GM19372 (cell line): ENCODE measurements around the gene GSX1.
"Not testable (repeated sequence)": the region's sequence is repeated elsewhere in the genome, so short reads cannot be mapped to it uniquely, and the experiment has no call there.

ENCODE experiments used
- ATAC-seq: cut with Tn5 transposase; IDR thresholded peaks from one replicate; pipeline ENCODE4 v1.9.1; 2021; ENCODE audit warnings: mild to moderate bottlenecking, low read depth, moderate library complexity; ENCODE audit not compliant: unreplicated experiment

GSX1 gene

DNA sequence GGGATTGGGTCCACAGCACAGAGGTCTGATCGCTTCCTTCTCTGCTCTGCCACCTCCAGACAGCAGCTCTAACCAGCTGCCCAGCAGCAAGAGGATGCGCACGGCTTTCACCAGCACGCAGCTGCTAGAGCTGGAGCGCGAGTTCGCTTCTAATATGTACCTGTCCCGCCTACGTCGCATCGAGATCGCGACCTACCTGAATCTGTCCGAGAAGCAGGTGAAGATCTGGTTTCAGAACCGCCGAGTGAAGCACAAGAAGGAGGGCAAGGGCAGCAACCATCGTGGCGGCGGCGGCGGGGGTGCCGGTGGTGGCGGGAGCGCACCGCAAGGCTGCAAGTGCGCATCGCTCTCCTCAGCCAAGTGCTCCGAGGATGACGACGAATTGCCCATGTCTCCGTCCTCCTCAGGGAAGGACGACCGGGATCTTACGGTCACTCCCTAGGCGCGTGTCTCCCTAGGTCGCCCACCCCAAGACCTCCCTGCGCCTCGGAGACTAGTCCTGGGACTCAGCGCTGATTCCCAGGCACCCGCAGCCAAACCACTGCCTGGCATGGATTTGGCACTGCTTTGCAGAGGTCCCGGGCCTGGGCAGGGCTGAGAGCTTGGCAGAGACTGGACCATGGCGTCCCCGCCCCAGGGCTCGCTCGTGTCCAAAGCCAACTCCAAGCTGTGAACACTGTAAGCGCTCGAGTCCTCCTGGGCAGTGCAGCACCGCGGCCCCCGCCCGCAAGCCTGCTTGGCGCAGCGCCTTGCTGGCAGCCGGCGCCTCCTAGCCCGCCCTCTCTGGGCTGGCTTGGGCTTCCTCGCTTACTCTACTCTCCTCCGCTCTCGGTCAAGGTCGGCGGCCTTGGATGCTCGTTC is 1.5 kb downstream of the GSX1 start:
- no peak for ATAC-seq

DNA sequence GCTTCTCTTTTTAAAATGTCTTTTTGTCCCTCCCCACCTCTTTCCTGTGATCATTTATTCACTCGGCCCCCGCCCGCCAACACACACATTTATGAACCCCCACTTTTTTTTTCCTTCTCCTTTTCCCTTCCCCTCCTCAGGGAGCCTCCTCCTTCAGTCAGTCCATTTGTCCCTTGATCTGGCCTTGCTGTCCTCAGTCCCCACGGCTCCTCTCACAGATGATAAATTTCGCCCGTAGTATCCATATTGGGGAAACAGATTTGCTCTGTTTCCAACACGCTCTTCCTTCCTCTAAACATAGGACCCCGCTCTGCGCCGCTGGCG is 2.0 kb downstream of the GSX1 start:
- no peak for ATAC-seq

DNA sequence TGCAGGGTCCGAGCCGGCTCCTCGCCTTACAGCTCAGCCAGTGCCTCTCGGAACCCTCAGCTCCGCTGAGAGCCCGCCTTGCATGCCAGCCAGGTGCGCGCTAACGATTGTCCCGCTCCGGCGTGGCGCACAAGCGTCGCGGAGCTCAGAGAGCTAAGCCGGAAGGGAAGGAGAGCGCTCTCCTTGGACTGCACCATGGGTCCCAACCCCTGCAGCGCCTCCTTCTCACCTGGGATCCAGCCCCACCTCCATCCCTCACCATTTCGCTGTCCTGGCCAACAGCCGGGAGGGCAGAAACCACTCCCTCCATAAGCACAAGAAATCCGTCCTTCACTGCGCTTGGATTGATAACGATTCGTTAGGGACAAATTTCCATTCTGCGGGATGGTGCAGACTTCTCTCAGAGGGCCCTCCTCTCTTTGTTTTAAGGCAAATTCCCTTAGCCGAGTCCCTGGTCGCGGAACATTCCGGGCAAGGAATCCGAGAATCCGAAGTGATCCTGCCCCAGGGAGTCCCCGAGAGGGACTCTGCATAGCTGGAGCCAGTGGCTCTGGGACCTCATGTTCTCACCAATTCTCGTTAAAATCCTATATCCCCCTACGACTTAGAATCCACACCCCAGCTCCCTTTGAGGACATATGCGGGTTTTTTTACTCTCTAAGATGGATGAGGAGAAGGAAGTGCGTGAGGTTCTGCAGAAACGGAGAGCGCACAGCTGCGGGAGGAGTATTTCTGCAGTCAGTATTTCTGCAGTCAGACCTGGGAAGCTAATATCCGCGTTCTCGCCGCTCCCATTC is 2.8 kb downstream of the GSX1 start:
- no peak for ATAC-seq

DNA sequence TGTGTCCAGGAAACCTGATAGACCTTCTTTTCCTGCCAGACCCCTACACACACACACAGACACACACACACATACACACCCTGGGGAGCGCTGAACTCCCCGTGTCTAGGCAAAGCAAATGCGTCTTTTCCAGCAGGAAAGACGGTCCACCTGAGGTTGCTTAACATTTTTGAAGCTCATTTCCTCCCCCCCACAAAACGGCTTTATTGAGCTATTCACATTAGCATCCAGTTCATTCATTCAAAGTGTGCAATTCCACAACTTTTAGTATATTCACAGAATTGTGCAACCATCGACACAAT is 3.4 kb downstream of the GSX1 start:
- ATAC-seq: no peak

DNA sequence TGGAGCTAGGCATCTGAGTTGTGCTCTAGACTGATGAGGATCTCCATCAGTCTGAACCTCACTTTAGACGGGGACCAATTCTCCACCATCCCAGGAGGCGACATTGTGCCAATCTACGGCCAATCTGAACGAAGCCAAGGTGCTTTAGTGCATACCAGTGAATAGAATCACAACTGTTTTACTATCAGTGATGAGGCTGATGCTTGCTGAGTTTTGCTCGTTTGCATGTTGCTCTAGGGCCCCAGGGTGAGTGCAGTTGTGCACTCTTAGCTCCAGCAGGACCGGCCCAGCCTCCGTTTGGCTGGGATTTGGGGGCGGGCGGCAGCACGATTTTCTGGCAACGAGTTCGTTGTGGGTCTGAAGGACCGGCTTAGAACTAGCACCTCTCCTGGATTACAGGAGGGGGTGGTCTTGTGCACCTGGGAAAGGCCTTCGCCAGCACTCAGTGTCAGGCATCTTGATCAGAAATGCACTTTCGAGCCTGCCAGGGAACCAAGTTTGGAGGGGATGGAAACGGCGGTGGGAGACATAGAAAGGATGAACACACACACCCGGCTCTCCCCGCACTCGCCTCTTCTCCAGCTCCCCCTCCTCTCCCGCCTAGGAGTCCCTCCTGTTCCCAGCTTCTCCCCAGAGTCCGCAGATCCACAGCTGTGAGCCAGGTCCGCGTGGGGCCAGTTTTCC is 4.4 kb downstream of the GSX1 start:
- ATAC-seq: no peak

DNA sequence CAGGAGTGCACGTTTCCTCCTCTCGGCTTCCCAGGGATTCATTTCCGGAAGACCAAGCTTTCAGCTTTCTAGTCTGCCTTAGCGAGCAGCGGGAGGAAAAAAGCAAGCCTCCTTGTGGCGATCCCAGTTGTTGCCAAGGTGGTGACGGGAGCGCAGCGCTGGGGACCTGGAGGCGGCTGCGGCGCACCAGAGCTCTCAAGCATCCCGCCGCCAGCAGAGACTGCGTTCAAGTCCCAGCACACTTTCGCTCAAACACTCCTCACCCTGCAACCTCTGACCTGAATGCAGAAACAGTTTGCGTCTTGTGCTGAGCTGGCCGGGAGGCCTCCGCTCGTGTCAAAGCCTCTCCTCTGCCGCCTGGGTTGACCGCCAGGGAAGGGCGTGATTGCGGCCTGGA is 4.9 kb downstream of the GSX1 start:
- no peak for ATAC-seq

DNA sequence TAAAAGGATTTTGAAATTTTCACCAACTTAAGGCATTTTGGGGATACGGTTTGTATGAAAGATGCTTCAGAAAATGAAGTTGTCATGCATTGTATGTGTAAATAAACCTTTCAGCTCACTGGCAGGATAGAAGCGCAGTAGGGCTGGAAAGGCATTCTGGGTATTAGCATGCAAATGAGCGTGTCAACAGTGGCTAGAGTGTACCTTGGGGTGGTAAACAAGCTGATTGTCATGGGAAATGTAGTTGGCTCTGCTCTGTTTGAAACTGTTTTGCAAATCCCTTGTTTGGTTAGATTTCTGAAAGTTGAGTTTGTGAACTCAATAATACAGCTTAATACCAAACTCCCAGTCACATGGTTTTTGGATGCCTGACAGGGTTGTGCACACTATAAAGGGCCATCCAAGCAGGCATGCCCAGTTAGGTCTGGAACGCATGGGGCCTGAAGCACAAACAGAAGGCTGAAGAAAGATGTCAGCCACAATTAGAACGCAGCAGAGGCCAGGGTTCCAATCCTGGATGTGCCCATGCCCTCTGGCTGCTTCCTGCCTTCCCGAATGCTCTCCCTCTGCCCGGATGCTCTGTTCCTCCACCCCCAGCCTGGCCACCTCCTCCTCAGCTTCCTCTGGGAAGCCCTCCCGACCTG is 14.6 kb downstream of the GSX1 start:
- no peak for ATAC-seq

DNA sequence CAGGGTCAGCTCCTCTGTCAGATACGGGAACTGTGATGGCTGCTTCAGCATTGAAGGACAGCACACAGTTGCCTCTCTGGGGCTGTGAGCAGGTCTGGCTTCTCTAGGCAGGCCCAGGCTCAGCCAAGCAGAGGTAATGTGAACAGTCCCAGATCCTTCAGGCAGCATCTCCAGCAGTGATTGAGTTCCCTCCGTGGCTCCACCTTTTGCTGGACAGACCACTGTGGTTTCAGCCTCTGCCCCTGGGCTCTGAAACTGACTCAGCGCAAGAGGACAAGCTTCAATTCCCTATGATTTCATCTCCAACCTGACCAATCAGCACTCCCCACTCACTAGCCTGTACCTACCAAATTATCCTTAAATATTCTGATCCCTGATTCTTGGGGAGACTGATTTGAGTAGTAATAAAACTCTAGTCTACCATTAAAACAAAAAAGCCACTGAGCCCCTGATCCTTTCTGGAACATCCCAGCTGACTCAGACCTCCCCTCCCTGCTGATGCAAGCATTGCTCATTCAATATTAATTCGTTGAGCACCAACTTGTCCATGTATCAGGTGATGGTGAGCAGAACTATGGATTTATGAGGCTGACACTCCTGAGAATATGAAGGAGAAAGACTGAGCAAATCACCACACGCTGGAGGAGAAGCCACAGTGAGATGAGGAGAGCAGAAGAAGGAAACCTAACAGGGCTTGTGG is 16.7 kb downstream of the GSX1 start:
- ATAC-seq: no peak

DNA sequence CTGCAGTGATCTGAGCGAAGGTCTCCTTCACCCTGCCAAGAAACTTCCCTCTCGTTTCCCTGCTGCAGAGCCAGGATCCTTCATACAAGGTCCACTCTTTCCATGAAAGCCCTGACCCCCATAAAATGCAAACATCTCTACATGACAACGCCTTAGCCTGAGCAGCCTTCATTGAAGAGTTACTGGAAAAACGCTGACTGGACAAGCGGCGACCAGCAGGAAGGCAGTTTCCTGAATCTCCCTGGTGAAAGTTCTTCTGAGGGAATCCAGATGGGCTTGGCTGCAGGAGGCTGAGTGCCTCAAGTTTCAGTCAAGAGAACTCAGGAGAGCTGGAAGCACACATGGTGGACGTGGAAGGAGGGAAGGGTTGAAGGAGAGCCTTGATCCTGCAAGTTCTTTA is 17.7 kb downstream of the GSX1 start:
- no peak for ATAC-seq

DNA sequence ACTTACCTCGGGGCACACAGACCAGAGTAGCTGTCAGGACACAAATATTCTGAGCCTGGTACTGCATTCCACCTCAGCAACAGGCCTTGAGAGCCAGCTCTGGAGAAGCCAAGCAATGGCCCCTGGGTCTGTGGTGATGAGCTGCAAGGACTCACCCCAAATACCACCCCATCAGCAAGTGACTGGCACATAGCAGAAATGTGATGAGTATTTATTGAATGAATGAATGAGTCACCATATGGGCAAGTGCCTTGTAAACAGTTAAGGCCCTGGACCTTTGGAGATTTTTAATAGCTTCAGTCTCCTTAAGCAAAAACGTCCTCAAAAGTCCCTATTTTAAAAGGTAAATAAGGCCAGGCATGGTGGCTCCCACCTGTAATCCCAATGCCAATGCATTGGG is 18.2 kb downstream of the GSX1 start:
- no peak for ATAC-seq

DNA sequence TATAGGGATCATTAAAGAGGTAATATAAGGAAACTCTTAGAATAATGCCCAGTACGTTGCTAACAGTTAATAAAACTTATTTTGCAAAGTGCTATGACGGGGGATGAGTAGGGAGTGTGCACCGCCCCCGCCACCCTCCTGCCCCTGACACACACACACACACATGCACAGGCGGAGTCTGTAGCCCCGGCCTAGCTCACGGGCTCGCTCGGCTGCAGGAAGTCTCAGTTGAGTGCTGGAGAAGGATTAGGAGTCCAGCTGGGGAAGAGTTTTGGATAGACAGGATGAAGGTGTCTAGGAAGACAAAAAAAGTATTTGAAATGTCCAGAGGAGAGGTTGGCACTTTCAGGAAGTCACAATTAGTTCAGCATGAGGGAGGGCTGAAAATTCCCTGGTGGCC is 21.5 kb downstream of the GSX1 start:
- no peak for ATAC-seq

DNA sequence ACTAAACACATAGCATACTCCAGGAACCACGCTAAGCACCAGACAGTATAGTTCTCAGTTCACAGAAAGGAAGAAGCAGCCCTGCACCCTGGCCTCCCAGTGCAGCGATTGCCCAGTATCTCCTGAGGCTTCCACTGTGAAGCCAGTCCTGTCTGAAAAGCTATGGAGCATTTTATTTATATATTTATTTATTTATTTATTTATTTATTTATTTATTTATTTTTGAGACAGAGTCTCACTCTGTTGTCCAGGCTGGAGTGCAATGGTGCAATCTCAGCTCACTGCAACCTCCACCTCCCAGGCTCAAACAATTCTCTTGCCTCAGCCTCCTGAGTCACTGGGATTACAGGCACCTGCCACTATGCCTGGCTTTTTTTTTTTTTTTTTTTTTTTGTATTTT is 25.5 kb downstream of the GSX1 start:
- not testable (repeated sequence) for ATAC-seq

DNA sequence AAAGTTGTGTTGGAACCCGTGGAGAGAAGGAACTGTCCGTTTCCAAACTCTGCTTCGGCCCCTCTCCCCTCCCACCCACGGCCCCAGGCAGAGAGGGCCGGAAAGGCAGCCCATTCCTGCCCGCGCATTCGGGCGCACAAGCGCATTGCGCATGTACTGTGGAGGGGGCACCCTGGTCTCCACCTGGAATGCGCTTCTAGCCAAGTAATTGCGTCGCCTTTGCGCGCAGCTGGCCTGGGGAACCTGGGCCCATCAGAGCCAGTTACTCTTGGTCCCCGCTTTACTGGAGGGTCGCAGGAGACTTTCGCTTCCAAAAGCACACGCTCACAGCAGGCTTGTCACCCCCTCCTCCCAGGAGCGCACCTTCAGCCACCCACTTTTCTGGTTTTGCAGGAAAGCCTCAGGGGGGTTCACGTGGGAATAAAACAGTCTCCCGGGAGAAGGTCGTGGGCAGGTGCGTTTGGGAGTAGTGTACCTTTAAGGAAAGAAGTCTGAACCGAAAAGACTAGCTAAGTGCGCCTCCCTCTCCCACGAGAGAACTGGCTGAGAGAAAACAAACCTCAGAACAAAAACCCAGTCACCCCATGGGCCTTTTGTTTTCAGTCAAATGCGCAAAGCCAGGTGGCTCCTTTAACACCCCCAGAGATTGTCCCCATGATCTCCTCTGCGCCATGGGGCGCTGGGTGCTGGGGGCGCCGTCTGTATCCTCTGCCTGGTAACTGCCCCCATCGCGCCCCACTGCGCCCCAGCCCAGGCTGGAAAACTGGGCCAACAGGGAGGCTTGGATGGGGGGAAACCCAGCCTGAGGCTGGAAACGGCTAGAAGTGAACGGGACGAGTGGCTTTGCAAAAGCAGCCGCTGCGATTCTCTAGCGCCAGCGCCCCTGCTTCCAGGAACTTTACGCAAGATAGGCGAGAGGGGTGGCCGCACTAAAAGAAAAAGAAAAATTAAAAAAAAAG is 28.5 kb downstream of the GSX1 start:
- ATAC-seq: no peak

DNA sequence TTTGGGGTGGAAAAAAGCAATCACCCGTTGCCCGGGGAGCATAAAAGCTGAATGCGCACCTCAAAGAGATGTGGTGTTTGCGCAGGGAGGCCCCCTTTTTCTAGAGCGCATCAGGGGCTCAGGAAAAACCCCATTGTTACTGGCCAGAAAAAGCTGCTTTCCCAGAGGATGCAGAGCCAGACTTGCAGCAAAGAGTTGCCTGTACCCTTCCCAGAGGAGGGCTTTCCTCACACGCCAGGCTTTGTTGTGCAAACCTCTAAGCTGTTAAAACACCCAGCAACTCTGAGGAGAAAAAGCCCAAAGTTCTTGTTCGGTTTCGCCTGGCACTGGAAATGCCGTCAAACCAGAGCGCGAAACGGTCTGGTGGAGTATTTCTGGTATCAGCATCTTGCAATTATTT is 29.3 kb downstream of the GSX1 start:
- ATAC-seq: no peak

DNA sequence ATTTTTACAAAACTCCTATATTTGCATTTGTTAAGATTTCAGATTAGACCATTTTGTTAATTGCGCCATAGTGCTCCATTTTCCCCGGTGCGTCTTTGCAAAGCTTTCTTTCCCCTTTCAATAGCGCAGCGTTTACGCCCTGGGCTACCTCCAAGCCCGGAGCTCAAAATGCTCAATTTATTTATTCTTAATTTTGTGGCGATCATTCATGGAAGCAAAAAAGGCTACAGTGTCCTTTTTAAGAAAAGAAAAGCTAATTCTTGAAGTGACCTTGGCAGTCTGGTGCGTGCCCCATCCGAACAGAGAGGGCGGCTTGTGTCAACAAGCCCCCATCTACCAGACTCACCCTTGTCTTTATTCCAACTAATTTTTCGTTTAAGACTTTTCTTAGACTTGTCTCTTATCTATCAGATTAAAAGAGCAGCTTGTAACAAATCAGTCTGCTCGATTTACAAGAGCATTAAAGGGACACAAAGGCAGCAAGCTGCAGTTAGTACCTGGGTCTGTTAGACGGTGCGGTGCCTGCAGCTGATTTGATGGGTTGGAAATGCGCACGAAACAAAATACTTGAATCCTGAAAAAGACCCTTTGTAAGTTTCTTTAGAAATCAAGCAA is 30.1 kb downstream of the GSX1 start:
- ATAC-seq: no peak

DNA sequence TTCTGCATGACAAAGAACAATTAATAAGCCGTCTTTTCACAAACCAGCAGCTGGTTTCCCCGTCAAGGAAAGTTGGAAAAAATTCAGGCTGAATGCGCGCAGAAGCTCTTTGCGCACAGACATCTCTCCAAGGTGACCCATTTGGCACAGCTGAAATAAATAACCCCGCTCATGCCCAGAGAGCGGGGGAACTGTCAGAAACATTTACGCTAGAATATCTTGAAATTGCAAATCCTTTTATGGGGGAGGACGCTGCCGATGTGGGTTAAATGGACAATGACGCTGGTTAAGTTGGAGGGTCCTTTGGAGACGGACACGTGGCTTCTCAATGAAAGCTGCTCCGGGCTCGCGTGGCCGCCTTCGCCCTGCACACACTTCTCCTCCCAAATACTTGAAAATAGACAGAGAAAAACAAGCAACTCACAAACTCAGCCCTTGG is 30.6 kb downstream of the GSX1 start:
- no peak for ATAC-seq

DNA sequence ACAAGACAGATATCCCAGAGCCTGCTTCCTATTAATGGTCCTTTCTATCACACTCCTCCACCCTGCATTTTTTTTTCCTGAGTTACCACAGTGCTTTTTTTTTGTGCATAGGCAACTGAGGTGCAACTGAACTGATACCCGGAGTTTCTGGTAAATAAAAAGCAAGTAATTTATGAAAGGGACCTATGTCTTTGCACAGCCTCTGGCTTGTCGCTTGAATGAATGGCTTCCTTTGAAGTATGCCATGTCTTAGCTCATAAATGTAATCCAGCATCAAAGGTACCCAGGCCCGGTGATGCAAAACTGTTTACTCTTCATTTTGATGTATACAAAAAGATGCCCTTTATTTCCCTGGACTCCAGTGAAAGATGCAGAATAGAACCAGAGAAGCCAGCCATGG is 31.8 kb downstream of the GSX1 start:
- ATAC-seq: no peak

DNA sequence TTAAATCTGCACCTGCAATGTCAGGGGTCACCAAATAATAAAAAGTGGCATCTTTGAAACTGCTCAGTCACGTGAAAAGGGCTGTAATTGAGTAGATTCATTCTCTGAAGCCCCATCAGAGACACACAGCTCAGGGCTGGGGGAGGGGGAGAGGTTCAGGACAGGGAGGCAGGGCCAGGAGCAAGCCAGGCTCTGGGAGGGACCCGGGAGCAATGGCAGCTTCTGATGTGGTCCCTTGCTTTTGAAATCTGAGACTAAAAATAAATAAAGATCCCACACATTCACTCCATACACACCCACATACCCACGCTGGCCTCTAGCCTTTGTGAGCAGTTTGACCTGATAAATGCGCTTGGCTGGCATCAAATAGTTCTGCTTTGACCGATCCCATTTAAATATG is 32.8 kb downstream of the GSX1 start:
- ATAC-seq: no peak
